HG03558 (cell line): ENCODE data around the gene LRRC72.
"Not testable (repeated sequence)": the region's sequence is repeated elsewhere in the genome, so short reads cannot be mapped to it uniquely, and the experiment has no call there.

Source experiments
- ATAC-seq: cut with Tn5 transposase; IDR thresholded peaks from one replicate; pipeline ENCODE4 v1.9.1; 2021; ENCODE audit warnings: moderate number of reproducible peaks; ENCODE audit not compliant: unreplicated experiment; ENCODE audit errors: extremely low read depth

Gene LRRC72

GRCh38 chr7:16524332-16524731, 2.3 kb upstream of the LRRC72 start:
- no peak for ATAC-seq

- no peak for ATAC-seq
These were observed 1.9 kb downstream of the LRRC72 start for GRCh38 chr7:16528520-16528919.

GRCh38 chr7:16529697-16530096, 3.1 kb downstream of the LRRC72 start:
- ATAC-seq: no peak

GRCh38 chr7:16531707-16532106, 5.1 kb downstream of the LRRC72 start:
- no peak for ATAC-seq

GRCh38 chr7:16532272-16532671, 5.6 kb downstream of the LRRC72 start:
- ATAC-seq: no peak

- no peak for ATAC-seq
These were observed 8.9 kb downstream of the LRRC72 start for GRCh38 chr7:16535500-16535899.

GRCh38 chr7:16540559-16540958, 13.9 kb downstream of the LRRC72 start:
- not testable (repeated sequence) for ATAC-seq

- no peak for ATAC-seq
These were observed 15.8 kb downstream of the LRRC72 start for GRCh38 chr7:16542401-16542800.

- no peak for ATAC-seq
These were observed 16.8 kb downstream of the LRRC72 start for GRCh38 chr7:16543456-16543855.

- ATAC-seq: no peak
These were observed 20.4 kb downstream of the LRRC72 start for GRCh38 chr7:16546921-16547505.

- no peak for ATAC-seq
These were observed 21.8 kb downstream of the LRRC72 start for GRCh38 chr7:16548428-16548827.

GRCh38 chr7:16550671-16551070, 24.0 kb downstream of the LRRC72 start:
- ATAC-seq: no peak

- ATAC-seq: no peak
These were observed 28.1 kb downstream of the LRRC72 start for GRCh38 chr7:16554518-16555236.

- no peak for ATAC-seq
These were observed 29.7 kb downstream of the LRRC72 start for GRCh38 chr7:16556359-16556758.

GRCh38 chr7:16558761-16559302, 32.2 kb downstream of the LRRC72 start:
- no peak for ATAC-seq

GRCh38 chr7:16559497-16560179, 33.0 kb downstream of the LRRC72 start:
- no peak for ATAC-seq

- ATAC-seq: no peak
These were observed 35.3 kb downstream of the LRRC72 start for GRCh38 chr7:16561943-16562342.

GRCh38 chr7:16562456-16563220, 36.0 kb downstream of the LRRC72 start:
- no peak for ATAC-seq

GRCh38 chr7:16563281-16564022, 36.8 kb downstream of the LRRC72 start:
- peak; percentile 74 for ATAC-seq

GRCh38 chr7:16564023-16564380, 37.4 kb downstream of the LRRC72 start:
- no peak for ATAC-seq
